Fibroblast of peridontal ligament (primary cell): ENCODE measurements around the gene HDAC1.
"Not testable (repeated sequence)": the region's sequence is repeated elsewhere in the genome, so short reads cannot be mapped to it uniquely, and the experiment has no call there.

Source experiments
- DNase-seq: peaks from one replicate; pipeline ENCODE4 v3.0.0-alpha.2; 2010; ENCODE audit errors: extremely low read depth

Gene HDAC1

GRCh38 chr1:32349211-32349708 lies 57.4 kb downstream of the HDAC1 start:
- peak; percentile 27 for DNase-seq

GRCh38 chr1:32350785-32351398 lies 59.0 kb downstream of the HDAC1 start:
- DNase-seq, result no peak

- DNase-seq, result peak; percentile 86
Measured at GRCh38 chr1:32351399-32352238, 59.7 kb downstream of the HDAC1 start.

- no peak for DNase-seq
Measured at GRCh38 chr1:32352239-32352745, 60.4 kb downstream of the HDAC1 start.

- peak; percentile 26 for DNase-seq
Measured at GRCh38 chr1:32352831-32353383, 61.0 kb downstream of the HDAC1 start.

GRCh38 chr1:32353431-32353830 lies 61.5 kb downstream of the HDAC1 start:
- DNase-seq, result no peak

- peak; percentile 63 for DNase-seq
Measured at GRCh38 chr1:32353886-32354570, 62.1 kb downstream of the HDAC1 start.

- DNase-seq, result not testable (repeated sequence)
Measured at GRCh38 chr1:32355778-32356177, 63.9 kb downstream of the HDAC1 start.

- no peak for DNase-seq
Measured at GRCh38 chr1:32356478-32356877, 64.6 kb downstream of the HDAC1 start.

GRCh38 chr1:32357614-32358013 lies 65.7 kb downstream of the HDAC1 start:
- no peak for DNase-seq

GRCh38 chr1:32358435-32358834 lies 66.6 kb downstream of the HDAC1 start:
- DNase-seq, result no peak

- DNase-seq, result no peak
Measured at GRCh38 chr1:32361308-32361673, 69.4 kb downstream of the HDAC1 start.

GRCh38 chr1:32361674-32362473 lies 70.0 kb downstream of the HDAC1 start:
- peak; percentile 19 for DNase-seq

GRCh38 chr1:32362474-32363313 lies 70.8 kb downstream of the HDAC1 start, which contains the start of the genes FAM229A and TSSK3:
FAM229A (minus strand) TSS chr1:32362485; CDS start chr1:32362091, 394 bp downstream.
TSSK3 (plus strand) TSS chr1:32362539; CDS start chr1:32362702, 163 bp downstream.
- no peak for DNase-seq

GRCh38 chr1:32363713-32364112 lies 71.8 kb downstream of the HDAC1 start:
- no peak for DNase-seq

- no peak for DNase-seq
Measured at GRCh38 chr1:32364836-32365235, 73.0 kb downstream of the HDAC1 start.

GRCh38 chr1:32365445-32365844 lies 73.6 kb downstream of the HDAC1 start:
- DNase-seq, result no peak

- no peak for DNase-seq
Measured at GRCh38 chr1:32367912-32368635, 76.2 kb downstream of the HDAC1 start.

- DNase-seq, result no peak
Measured at GRCh38 chr1:32372149-32372756, 80.4 kb downstream of the HDAC1 start.
